HepG2 (cell line): Measurements from ENCODE around the gene MYCBP2. TPM values are rescaled to one million over a fixed set of nuclear protein-coding genes. Genes with fewer than 3 reads are reported as not detected.

Experiments
- ATAC-seq: fragments of 200-7000 bp; cut with Tn5 transposase; 3 replicates; pipeline ENCODE4 v1.9.1; 2020; ENCODE audit warnings: mild to moderate bottlenecking, moderate library complexity
- BruUV-seq: library from RNA; stranded (reverse); fragments of 400-500 nt; replicated peaks from 2 replicates; lab custom pipeline; 2021; lab: Mats Ljungman, UMichigan
- CTCF ChIA-PET: fragments of 300-600 bp; formaldehyde crosslinking; extraction: SDS; loops from one replicate; lab custom pipeline; 2021; ENCODE audit warnings: low total read pairs, inconsistent platforms, low intra/inter-chr PET ratio; lab: Yijun Ruan, JAX
- POLR2A ChIA-PET: fragments of 350-600 bp; sonication (Branson Sonifier 250); formaldehyde crosslinking; loops from one replicate; lab custom pipeline; 2020; ENCODE audit warnings: antibody characterized with exemption, inconsistent platforms; lab: Yijun Ruan, JAX
- DNase-seq: peaks from one replicate; pipeline ENCODE4 v3.0.0-alpha.2; 2015; ENCODE audit warnings: low spot score
- FAIRE-seq: peaks from 3 replicates; lab custom pipeline; 2011; peaks lifted over from hg19 to GRCh38; lab: Jason Lieb, UNC
- H2AFZ ChIP-seq: one replicate; pipeline ENCODE4 v1.6.1; 2011; ENCODE audit warnings: low read length, inconsistent platforms
- H3K27ac ChIP-seq: fragments of 300-600 bp; 3 replicates; pipeline ENCODE4 v1.8.0; 2011; ENCODE audit warnings: mixed run types, mild to moderate bottlenecking, mixed read lengths, low read length, inconsistent platforms; ENCODE audit not compliant: insufficient read depth; ENCODE audit errors: extremely low read length
- H3K27me3 ChIP-seq, 2 experiments: fragments of 200-600 bp in 1 of 2; 2 replicates in 1 of 2; 3 replicates in 1 of 2; pipeline versions ENCODE4 v1.6.0 to v1.8.0; 2011; ENCODE audit warnings: low read length in 2 of 2, mild to moderate bottlenecking in 2 of 2, moderate library complexity in 2 of 2, inconsistent platforms in 1 of 2; ENCODE audit not compliant: insufficient read depth in 2 of 2, control insufficient read depth in 1 of 2
- H3K36me3 ChIP-seq, 2 experiments: fragments of 200-600 bp in 1 of 2; replicated peaks in 1 of 2; 2 replicates in 1 of 2; 3 replicates in 1 of 2; pipeline versions ENCODE4 v1.5.1 to v1.8.0; 2011; ENCODE audit warnings: low read length in 2 of 2, inconsistent platforms in 1 of 2; ENCODE audit not compliant: insufficient read depth in 2 of 2, control insufficient read depth in 1 of 2
- H3K4me1 ChIP-seq: 2 replicates; pipeline ENCODE4 v1.5.1; 2012; ENCODE audit warnings: low read length, inconsistent platforms; ENCODE audit not compliant: insufficient read depth
- H3K4me2 ChIP-seq: 2 replicates; pipeline ENCODE4 v1.6.0; 2011; ENCODE audit warnings: low read depth, low read length, inconsistent platforms
- H3K4me3 ChIP-seq, 3 experiments: fragments of 200-600 bp in 1 of 3; sonication (generic), shearing (Covaris generic) in 1 of 3; replicated peaks in 1 of 3; 2 replicates each; pipeline ENCODE4 v1.5.1; 2011 to 2016; ENCODE audit warnings: low read length in 3 of 3, inconsistent platforms in 2 of 3, low read depth in 2 of 3, mild to moderate bottlenecking in 2 of 3, control low read depth in 1 of 3, mixed read lengths in 1 of 3; ENCODE audit not compliant: insufficient read depth in 1 of 3
- H3K79me2 ChIP-seq: one replicate; pipeline ENCODE4 v1.6.1; 2011; ENCODE audit warnings: low read length, inconsistent platforms; ENCODE audit not compliant: insufficient read depth
- H3K9ac ChIP-seq: 2 replicates; pipeline ENCODE4 v1.6.0; 2011; ENCODE audit warnings: mild to moderate bottlenecking, low read depth, low read length, inconsistent platforms; ENCODE audit not compliant: insufficient read depth
- H3K9me3 ChIP-seq: 2 replicates; pipeline ENCODE4 v1.5.1; 2012; ENCODE audit warnings: mild to moderate bottlenecking, low read length
- H4K20me1 ChIP-seq: 2 replicates; pipeline ENCODE4 v1.6.0; 2011; ENCODE audit warnings: inconsistent platforms, mild to moderate bottlenecking, low read length, moderate library complexity; ENCODE audit not compliant: insufficient read depth
- AGO1 ChIP-seq: fragments of 200-400 bp; formaldehyde crosslinking; IDR thresholded peaks from 2 replicates; pipeline ENCODE4 v1.6.1; 2017; ENCODE audit warnings: mild to moderate bottlenecking, low read depth, low read length, moderate library complexity; ENCODE audit not compliant: poor library complexity, severe bottlenecking
- ARHGAP35 ChIP-seq: sonication (generic); formaldehyde crosslinking; IDR thresholded peaks from 2 replicates; pipeline ENCODE4 v1.9.0; 2022; ENCODE audit warnings: mild to moderate bottlenecking, inconsistent platforms, moderate library complexity, missing genetic modification reagents, borderline replicate concordance
- CHD4 ChIP-seq: fragments of 200-600 bp; sonication (generic); IDR thresholded peaks from 2 replicates; pipeline ENCODE4 v1.7.0; 2017; ENCODE audit warnings: mild to moderate bottlenecking, low read length, borderline replicate concordance
- CREM ChIP-seq, 2 experiments: sonication (generic) in 1 of 2; formaldehyde crosslinking in 1 of 2; IDR thresholded peaks; 2 replicates each; pipeline versions ENCODE4 v1.4.0 to v1.6.1; 2016 to 2020; ENCODE audit warnings: antibody characterized with exemption in 1 of 2, mild to moderate bottlenecking in 1 of 2, missing genetic modification reagents in 1 of 2
- ETV6 ChIP-seq: sonication (generic); formaldehyde crosslinking; conservative IDR thresholded peaks from 2 replicates; pipeline ENCODE4 v1.4.0; 2020; ENCODE audit warnings: missing genetic modification reagents
- HMG20B ChIP-seq: conservative IDR thresholded peaks from 2 replicates; pipeline ENCODE4 v1.6.1; 2016; ENCODE audit warnings: missing genetic modification reagents, missing compliant biosample characterization
- KLF12 ChIP-seq: sonication (generic); formaldehyde crosslinking; IDR thresholded peaks from 2 replicates; pipeline ENCODE4 v1.4.0; 2020; ENCODE audit warnings: missing genetic modification reagents, borderline replicate concordance
- MYNN ChIP-seq: sonication (generic); formaldehyde crosslinking; IDR thresholded peaks from 2 replicates; pipeline ENCODE4 v1.4.0; 2020; ENCODE audit warnings: mild to moderate bottlenecking, low read depth, missing genetic modification reagents
- PHF8 ChIP-seq: sonication (generic); formaldehyde crosslinking; IDR thresholded peaks from 2 replicates; pipeline ENCODE4 v1.5.0; 2020; ENCODE audit warnings: missing genetic modification reagents
- SMAD1 ChIP-seq: sonication (generic); formaldehyde crosslinking; IDR thresholded peaks from 2 replicates; pipeline ENCODE4 v1.4.0; 2020; ENCODE audit warnings: missing genetic modification reagents, low read depth, mild to moderate bottlenecking, borderline replicate concordance
- SNAI1 ChIP-seq: sonication (generic); formaldehyde crosslinking; IDR thresholded peaks from 2 replicates; pipeline ENCODE4 v1.5.0; 2020; ENCODE audit warnings: mild to moderate bottlenecking, missing genetic modification reagents, borderline replicate concordance
- SNAPC2 ChIP-seq: sonication (generic); formaldehyde crosslinking; IDR thresholded peaks from 2 replicates; pipeline ENCODE4 v1.8.1; 2022; ENCODE audit warnings: mild to moderate bottlenecking, missing genetic modification reagents
- SNAPC4 ChIP-seq: sonication (generic); formaldehyde crosslinking; IDR thresholded peaks from 2 replicates; pipeline ENCODE4 v1.4.0; 2020; ENCODE audit warnings: mild to moderate bottlenecking, missing genetic modification reagents
- ZNF292 ChIP-seq: sonication (generic); formaldehyde crosslinking; IDR thresholded peaks from 2 replicates; pipeline ENCODE4 v1.8.1; 2022; ENCODE audit warnings: mild to moderate bottlenecking, low read depth, missing genetic modification reagents, borderline replicate concordance
- ZNF674 ChIP-seq: sonication (generic); formaldehyde crosslinking; IDR thresholded peaks from 2 replicates; pipeline ENCODE4 v1.5.0; 2020; ENCODE audit warnings: low read depth, mild to moderate bottlenecking, missing genetic modification reagents
- ZNF724P ChIP-seq: sonication (generic); formaldehyde crosslinking; IDR thresholded peaks from 2 replicates; pipeline ENCODE4 v1.8.0; 2022; ENCODE audit warnings: missing genetic modification reagents, borderline replicate concordance
- ZSCAN5A ChIP-seq: sonication (generic); formaldehyde crosslinking; IDR thresholded peaks from 2 replicates; pipeline ENCODE4 v1.8.0; 2022; ENCODE audit warnings: mild to moderate bottlenecking, missing genetic modification reagents, borderline replicate concordance
- WGBS: methylation state at CpG from one replicate; pipeline ENCODE4 v1.1.6; 2017; ENCODE audit warnings: low lambda C conversion rate; 5-methylcytosine and 5-hydroxymethylcytosine counted together
- in situ Hi-C: cut with HindIII; loops from 2 replicates; pipeline ENCODE4 v1.10.0; 2017; ENCODE audit warnings: low pct_unique_long_range_greater_than_20kb; ENCODE audit not compliant: extremely low pct_ligation_motif_present
- intact Hi-C: fragments of 100-400 bp; cut with micrococcal nuclease; formaldehyde crosslinking; loops from one replicate; pipeline ENCODE4 v1.10.0; 2022; ENCODE audit not compliant: unreplicated experiment
- polyA plus RNA-seq, 8 experiments: library from polyadenylated mRNA; depleted of rRNA in 3 of 8; stranded (reverse) in 7 of 8; unstranded in 1 of 8; fragments of >200 nt; fragmentation: Illumina TruSeq in 4 of 8; extraction: Trizol in 4 of 8; gene quantifications; 2 replicates each; pipeline versions ENCODE4 v1.2.1 to v1.2.3, GENCODE V29; 2011 to 2016; ENCODE audit warnings: low read depth in 4 of 8, missing spikeins in 1 of 8, mixed read lengths in 1 of 8; ENCODE audit not compliant: insufficient read depth in 1 of 8
- total RNA-seq, 5 experiments: library from RNA; depleted of rRNA; stranded (reverse); fragments of >200 nt; fragmentation: Illumina TruSeq; extraction: Trizol; gene quantifications; 2 replicates each; pipeline ENCODE4 v1.2.3, GENCODE V29; 2016; ENCODE audit warnings: low read depth in 1 of 5

Gene MYCBP2
- total and polyA plus RNA-seq, 2 of the 13 experiments (the other 11 are each of a cell fraction or from before 2014, with no cell fraction given), result 16.3 to 35.3 TPM

DNA sequence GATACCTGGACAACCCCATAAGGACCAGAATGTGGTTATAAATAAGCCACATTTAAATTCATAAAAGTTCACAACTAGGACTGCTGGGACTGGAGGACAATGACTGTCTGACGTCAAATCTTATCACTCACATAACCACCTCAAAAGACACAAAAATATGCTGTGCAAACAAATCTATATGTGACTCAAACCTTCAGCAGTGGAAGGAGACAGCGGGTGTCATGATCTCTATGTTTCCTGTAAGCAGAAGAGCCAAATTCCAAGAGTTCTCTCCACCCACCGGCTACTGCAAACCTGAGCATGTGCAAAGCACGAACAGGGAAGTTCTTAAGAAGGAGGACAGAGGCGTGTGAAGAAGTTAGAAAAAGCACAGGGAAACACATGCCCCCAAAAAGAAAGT, 113.2 kb downstream of the MYCBP2 start (continued):
- TF ChIP-seq SNAPC4 (no peak), KLF12 (CRISPR knock-in tag) (no peak), PHF8 (no peak), ZSCAN5A (no peak), SMAD1 (CRISPR knock-in tag) (no peak), ARHGAP35 (no peak), ZNF292 (CRISPR knock-in tag) (no peak)

- 95% methylated on average over 1 of the region's 1 CpG for WGBS
- H3K36me3 ChIP-seq, result peaks cover 2 to 4% of the 10 kb centered on the region in 2 experiments; a peak in 3 of 5 replicates
- no peaks in the 10 kb centered on the region for H4K20me1 ChIP-seq
- FAIRE-seq (no peak), DNase-seq (no peak), ATAC-seq (no peak)
- no TSS peak for BruUV-seq
- TF ChIP-seq MYNN (CRISPR knock-in tag) (no peak), SNAPC2 (CRISPR knock-in tag) (no peak), SMAD1 (CRISPR knock-in tag) (no peak), HMG20B (CRISPR knock-in tag) (no peak), CREM (IDR thresholded peaks at IDR 0.05) (no peak), CREM (CRISPR knock-in tag; IDR thresholded peaks at IDR 0.05) (no peak), ETV6 (CRISPR knock-in tag) (no peak), CHD4 (no peak), ZNF674 (CRISPR knock-in tag) (no peak), SNAI1 (CRISPR knock-in tag) (no peak), AGO1 (no peak), ZNF724P (CRISPR knock-in tag) (no peak)
- in situ Hi-C loops, result no loop called here
- H3K9ac ChIP-seq, result no peak overlapping the region
- H3K4me2 ChIP-seq, result no peak overlapping the region
- no peak overlapping the region for H3K27ac ChIP-seq
- H3K27me3 ChIP-seq, result no peaks in the 10 kb centered on the region
- CTCF ChIA-PET, result no interaction called here
- no peaks in the 10 kb centered on the region for H3K79me2 ChIP-seq
- intact Hi-C loops, result no loop called here
- H3K4me1 ChIP-seq, result no peaks in the 10 kb centered on the region
- POLR2A ChIA-PET, result no interaction called here
- no peak overlapping the region for H2AFZ ChIP-seq
- no peak overlapping the region for H3K4me3 ChIP-seq
- no peaks in the 10 kb centered on the region for H3K9me3 ChIP-seq
Measured at GRCh38 chr13:77207943-77208342, 119.0 kb downstream of the MYCBP2 start.
